ENCODE measurements around the gene EIF2D. TPM values are rescaled to one million over a fixed set of nuclear protein-coding genes. Genes with fewer than 3 reads are reported as not detected.

EIF2D gene
- total RNA-seq, 1 donor, result 47.9 TPM

- no peak for DNase-seq (ENCODE audit: low read depth)
- no peak for TF ChIP-seq CTCF (IDR thresholded peaks at IDR 0.05; ENCODE audit: insufficient read depth, low read depth, low read length)
- H3K4me3 ChIP-seq (ENCODE audit: low read depth, low read length), result no peak overlapping the region
Observed at GRCh38 chr1:206570529-206570928, 41.7 kb downstream of the EIF2D start.

GRCh38 chr1:206569556-206569955 is 42.7 kb downstream of the EIF2D start:
- no peak for DNase-seq (ENCODE audit: low read depth)
- no peak for TF ChIP-seq CTCF (IDR thresholded peaks at IDR 0.05; ENCODE audit: insufficient read depth, low read depth, low read length)
- no peak overlapping the region for H3K4me3 ChIP-seq (ENCODE audit: low read depth, low read length)

- DNase-seq (ENCODE audit: low read depth), result no peak
- H3K4me3 ChIP-seq (ENCODE audit: low read depth, low read length), result no peak overlapping the region
- no peak for TF ChIP-seq CTCF (IDR thresholded peaks at IDR 0.05; ENCODE audit: insufficient read depth, low read depth, low read length)
Observed at GRCh38 chr1:206568779-206569352, 43.4 kb downstream of the EIF2D start.

GRCh38 chr1:206568256-206568655 is 44.0 kb downstream of the EIF2D start:
- no peak for TF ChIP-seq CTCF (IDR thresholded peaks at IDR 0.05; ENCODE audit: insufficient read depth, low read depth, low read length)
- no peak for DNase-seq (ENCODE audit: low read depth)

GRCh38 chr1:206566999-206567398 is 45.3 kb downstream of the EIF2D start:
- H3K4me3 ChIP-seq (ENCODE audit: low read depth, low read length), result no peak overlapping the region
- no peak for DNase-seq (ENCODE audit: low read depth)
- TF ChIP-seq CTCF (IDR thresholded peaks at IDR 0.05; ENCODE audit: insufficient read depth, low read depth, low read length), result no peak

More at GRCh38 chr1:206568256-206568655, 44.0 kb downstream of the EIF2D start:
- H3K4me3 ChIP-seq (ENCODE audit: low read depth, low read length), result no peak overlapping the region

GRCh38 chr1:206565995-206566394 is 46.3 kb downstream of the EIF2D start:
- DNase-seq (ENCODE audit: low read depth), result no peak
- no peak for TF ChIP-seq CTCF (IDR thresholded peaks at IDR 0.05; ENCODE audit: insufficient read depth, low read depth, low read length)
- no peak overlapping the region for H3K4me3 ChIP-seq (ENCODE audit: low read depth, low read length)
